PC-9 (cell line): ENCODE measurements around the gene OSBPL6. TPM values are rescaled to one million over a fixed set of nuclear protein-coding genes. Genes with fewer than 3 reads are reported as not detected.

Experiments
- Bru-seq: library from RNA; stranded (reverse); fragments of 400-500 nt; gene quantifications from one replicate; lab custom pipeline; 2021; lab: Mats Ljungman, UMichigan
- BruChase-seq, 2 experiments: library from RNA; stranded (reverse); fragments of 400-500 nt; gene quantifications; one replicate each; lab custom pipeline; 2021; lab: Mats Ljungman, UMichigan
- BruUV-seq: library from RNA; stranded (reverse); fragments of 400-500 nt; replicated peaks from 2 replicates; lab custom pipeline; 2021; lab: Mats Ljungman, UMichigan
- CTCF ChIA-PET: fragments of 300-600 bp; sonication (Branson Sonifier 250); formaldehyde crosslinking; loops from one replicate; lab custom pipeline; 2022; ENCODE audit warnings: antibody characterized with exemption; lab: Charles Lee
- POLR2A ChIA-PET: fragments of 300-600 bp; sonication (Branson Sonifier 250); formaldehyde crosslinking; loops from one replicate; lab custom pipeline; 2022; ENCODE audit warnings: antibody characterized with exemption; ENCODE audit not compliant: unreplicated experiment; lab: Charles Lee
- DNase-seq, 2 experiments: peaks; one replicate each; pipeline versions ENCODE4 v3.0.0 to v3.0.0-alpha.2; 2015 to 2022; ENCODE audit warnings: mixed read lengths in 1 of 2
- H2AFZ ChIP-seq: fragments of 200-600 bp; sonication (generic); 2 replicates; pipeline ENCODE4 v1.8.1; 2017; ENCODE audit warnings: antibody characterized with exemption
- H3F3A ChIP-seq: fragments of 200-600 bp; sonication (generic); 2 replicates; pipeline ENCODE4 v1.8.1; 2017; ENCODE audit warnings: antibody characterized with exemption, mild to moderate bottlenecking, low read depth; ENCODE audit not compliant: insufficient read depth
- H3K27ac ChIP-seq: fragments of 200-600 bp; sonication (generic); 2 replicates; pipeline ENCODE4 v1.6.1; 2016; ENCODE audit warnings: mixed run types
- H3K27me3 ChIP-seq: fragments of 200-600 bp; sonication (generic); 2 replicates; pipeline ENCODE4 v1.6.1; 2016; ENCODE audit warnings: low read depth, mixed run types; ENCODE audit not compliant: insufficient read depth
- H3K36me3 ChIP-seq: fragments of 200-600 bp; sonication (generic); 2 replicates; pipeline ENCODE4 v1.6.1; 2016; ENCODE audit warnings: low read depth, mixed run types
- H3K4me1 ChIP-seq: fragments of 200-600 bp; sonication (generic); replicated peaks from 2 replicates; pipeline ENCODE4 v1.6.1; 2016; ENCODE audit warnings: mixed run types; ENCODE audit not compliant: insufficient read depth
- H3K4me2 ChIP-seq: fragments of 200-600 bp; sonication (generic); 2 replicates; pipeline ENCODE4 v1.6.1; 2017; ENCODE audit warnings: mixed run types
- H3K4me3 ChIP-seq: fragments of 200-600 bp; sonication (generic); 2 replicates; pipeline ENCODE4 v1.6.1; 2016; ENCODE audit warnings: mixed run types
- H3K79me2 ChIP-seq: fragments of 200-600 bp; sonication (generic); 2 replicates; pipeline ENCODE4 v1.6.1; 2017; ENCODE audit warnings: low read depth, mixed run types
- H3K9me2 ChIP-seq: fragments of 200-600 bp; sonication (generic); 2 replicates; pipeline ENCODE4 v1.8.1; 2017; ENCODE audit warnings: mild to moderate bottlenecking; ENCODE audit not compliant: insufficient read depth
- H3K9me3 ChIP-seq: fragments of 200-600 bp; sonication (generic); 2 replicates; pipeline ENCODE4 v1.8.1; 2016; ENCODE audit warnings: low read depth; ENCODE audit not compliant: insufficient read depth
- H4K20me1 ChIP-seq: fragments of 200-600 bp; sonication (generic); 2 replicates; pipeline ENCODE4 v1.8.1; 2017; ENCODE audit not compliant: insufficient read depth
- EZH2 ChIP-seq: fragments of 200-600 bp; sonication (generic); IDR thresholded peaks from 2 replicates; pipeline ENCODE4 v1.8.0; 2017; ENCODE audit warnings: antibody characterized with exemption, low read depth
- intact Hi-C: fragments of 100-400 bp; cut with micrococcal nuclease; formaldehyde crosslinking; loops from one replicate; pipeline ENCODE4 v1.10.0; 2022; ENCODE audit not compliant: unreplicated experiment
- long read RNA-seq: library from polyadenylated mRNA; stranded (forward); transcript quantifications from one replicate; pipeline ENCODE4 v2.0.0, GENCODE V29; 2022
- total RNA-seq: library from RNA; stranded (reverse); gene quantifications from 2 replicates; pipeline ENCODE4 v1.2.3, GENCODE V29; 2021
- TF ChIP-seq, protein P1 (sequence below): fragments of 200-600 bp; sonication (generic); conservative IDR thresholded peaks from 2 replicates; pipeline ENCODE4 v1.6.1; 2017; ENCODE audit warnings: mixed run types, antibody characterized with exemption, mild to moderate bottlenecking, moderate library complexity

The OSBPL6 gene
- total RNA-seq = 2.6 and 3.5 TPM in 2 replicates
- percentile 46 among the genes with signal in this experiment for Bru-seq, nascent RNA
- BruChase-seq, experiment 1, labeled RNA remaining after a 2-hour chase = percentile 41 among the genes with signal in this experiment
- BruChase-seq, experiment 2, labeled RNA remaining after a 6-hour chase = percentile 34 among the genes with signal in this experiment
- long read RNA-seq, partial matches to known transcripts = 1 of 12 reads
- long read RNA-seq, other reads (novel, unspliced or antisense) = 9 of 12 reads

DNA sequence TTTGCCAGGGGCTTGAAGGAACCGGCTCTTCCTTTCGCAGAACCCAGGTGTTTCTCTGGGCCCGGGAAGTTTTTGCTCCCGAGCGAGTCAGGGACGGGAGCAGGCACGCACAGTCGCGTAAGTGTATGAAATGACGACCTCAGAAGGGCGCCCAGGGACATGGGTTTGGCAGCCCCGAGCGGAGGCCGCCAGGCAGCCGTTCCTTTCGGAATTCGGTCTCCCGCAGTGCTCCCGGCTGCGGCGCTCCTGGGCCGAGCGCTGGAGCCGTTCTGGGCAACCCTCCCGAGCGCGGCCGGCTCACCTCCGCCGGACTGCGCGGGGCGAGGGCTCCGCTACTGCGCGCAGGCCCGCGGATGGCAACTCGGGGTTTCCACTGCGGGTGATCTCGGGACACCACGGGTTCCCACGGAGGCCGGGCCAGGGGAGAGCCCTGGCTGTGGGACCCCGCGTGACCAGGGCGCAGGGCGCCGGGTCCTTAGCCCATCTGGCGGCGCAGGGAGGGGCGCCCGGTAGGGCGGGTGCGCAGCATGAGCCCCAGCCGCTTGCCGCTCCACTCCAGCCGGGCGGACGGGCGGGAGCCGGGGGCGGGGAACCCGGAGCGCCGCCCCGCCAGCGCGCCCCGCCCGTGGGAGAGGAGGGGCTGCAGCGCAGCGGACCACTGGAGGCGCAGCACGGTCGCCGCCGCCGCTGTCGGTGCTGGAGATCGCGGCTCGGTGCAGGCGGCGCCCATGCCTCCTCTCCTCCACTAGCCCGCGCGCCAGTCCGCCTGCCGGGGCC, at the start of gene OSBPL6:
Gene OSBPL6 (plus strand): TSS at position 690 of the 777 bp plus-strand sequence. CDS start 111,673 bp downstream, outside the sequence.
- Histone ChIP-seq H3K79me2 (no peaks in the 10 kb centered on the region), H3K4me1 (peaks cover 16% of the 10 kb centered on the region), H3K9me2 (no peaks in the 10 kb centered on the region), H3K27me3 (peaks cover 24% of the 10 kb centered on the region; the same call in 1 of the 2 replicates), H4K20me1 (no peaks in the 10 kb centered on the region), H3K4me3 (peak within 1 kb of the TSS; percentile 93), H2AFZ (peak within 1 kb of the TSS; percentile 94), H3F3A (peaks cover 10% of the 10 kb centered on the region; the same call in 1 of the 2 replicates), H3K27ac (no peak within 1 kb of the TSS), H3K9me3 (no peaks in the 10 kb centered on the region), H3K4me2 (peak within 1 kb of the TSS; percentile 88), H3K36me3 (no peaks in the 10 kb centered on the region)
- TF ChIP-seq, protein P1, sequence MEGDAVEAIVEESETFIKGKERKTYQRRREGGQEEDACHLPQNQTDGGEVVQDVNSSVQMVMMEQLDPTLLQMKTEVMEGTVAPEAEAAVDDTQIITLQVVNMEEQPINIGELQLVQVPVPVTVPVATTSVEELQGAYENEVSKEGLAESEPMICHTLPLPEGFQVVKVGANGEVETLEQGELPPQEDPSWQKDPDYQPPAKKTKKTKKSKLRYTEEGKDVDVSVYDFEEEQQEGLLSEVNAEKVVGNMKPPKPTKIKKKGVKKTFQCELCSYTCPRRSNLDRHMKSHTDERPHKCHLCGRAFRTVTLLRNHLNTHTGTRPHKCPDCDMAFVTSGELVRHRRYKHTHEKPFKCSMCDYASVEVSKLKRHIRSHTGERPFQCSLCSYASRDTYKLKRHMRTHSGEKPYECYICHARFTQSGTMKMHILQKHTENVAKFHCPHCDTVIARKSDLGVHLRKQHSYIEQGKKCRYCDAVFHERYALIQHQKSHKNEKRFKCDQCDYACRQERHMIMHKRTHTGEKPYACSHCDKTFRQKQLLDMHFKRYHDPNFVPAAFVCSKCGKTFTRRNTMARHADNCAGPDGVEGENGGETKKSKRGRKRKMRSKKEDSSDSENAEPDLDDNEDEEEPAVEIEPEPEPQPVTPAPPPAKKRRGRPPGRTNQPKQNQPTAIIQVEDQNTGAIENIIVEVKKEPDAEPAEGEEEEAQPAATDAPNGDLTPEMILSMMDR = no peak; the same call in 1 of the 2 replicates
- no peak for TF ChIP-seq EZH2
- intact Hi-C loops = loop anchor here (1.0 to 10.0 kb wide), 5 partner anchors 61 to 209 kb away; partner anchors contain the start of genes PDE11A and RBM45
- POLR2A ChIA-PET = no interaction called here
- CTCF ChIA-PET = no interaction called here
- BruUV-seq = no TSS peak
- peak; percentile 63 to 93 for DNase-seq

DNA sequence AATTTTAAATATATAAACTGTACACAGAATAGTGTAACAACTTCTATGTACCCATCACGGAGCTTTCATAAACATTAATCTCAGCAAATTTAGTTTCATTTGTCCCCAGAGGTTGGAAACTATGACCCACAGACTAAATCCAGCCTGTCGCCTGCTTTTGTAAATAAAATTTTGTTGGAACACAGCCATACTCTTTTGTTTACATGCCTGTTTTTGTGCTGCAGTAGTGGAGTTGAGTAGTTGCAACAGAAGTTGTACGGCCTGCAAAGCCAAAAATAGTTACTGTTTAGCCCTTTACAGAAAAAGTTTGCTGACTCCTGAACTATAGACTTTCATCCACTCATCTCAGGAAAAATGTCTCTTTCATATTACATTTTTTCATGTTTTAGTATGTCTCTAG, 42.3 kb upstream of the OSBPL6 start:
- no peak overlapping the region for H3K4me2 ChIP-seq
- ChIA-PET CTCF (no interaction called here), POLR2A (no interaction called here)
- no peak for TF ChIP-seq EZH2
- TF ChIP-seq, protein P1 = no peak
- H3F3A ChIP-seq = no peaks in the 10 kb centered on the region
- H4K20me1 ChIP-seq = no peaks in the 10 kb centered on the region
- H3K36me3 ChIP-seq = no peaks in the 10 kb centered on the region
- no peaks in the 10 kb centered on the region for H3K4me1 ChIP-seq
- no peaks in the 10 kb centered on the region for H3K27me3 ChIP-seq
- no peaks in the 10 kb centered on the region for H3K9me2 ChIP-seq
- no peak overlapping the region for H3K27ac ChIP-seq
- 0 out of 2 replicates have a peak overlapping the region, but pooled peaks have one; percentile 19 for H2AFZ ChIP-seq
- no peaks in the 10 kb centered on the region for H3K9me3 ChIP-seq
- no TSS peak for BruUV-seq
- DNase-seq = no peak
- H3K4me3 ChIP-seq = no peak overlapping the region
- no peaks in the 10 kb centered on the region for H3K79me2 ChIP-seq
- intact Hi-C loops = loop anchor here (2.0 kb wide), 1 partner anchor 33 kb away; no protein-coding TSS in a partner anchor

DNA sequence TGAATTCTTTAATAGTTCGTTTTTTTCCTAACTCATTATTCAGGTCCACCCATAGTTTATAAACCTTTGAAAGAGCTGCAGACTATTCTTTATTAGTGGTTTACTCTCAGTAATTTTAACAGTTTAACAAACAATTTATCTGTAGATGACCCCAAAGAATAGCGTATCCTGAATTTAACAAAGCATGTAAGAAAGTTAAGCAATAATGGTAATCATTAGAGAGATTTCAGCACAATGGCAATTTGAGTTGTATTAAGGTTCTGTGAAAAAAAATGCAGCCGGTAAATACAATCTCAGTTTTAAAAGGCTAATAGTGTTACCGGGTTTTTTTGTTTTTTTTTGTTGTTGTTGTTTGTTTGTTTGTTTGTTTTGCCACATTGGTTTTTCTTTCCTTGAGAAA, 41.8 kb upstream of the OSBPL6 start:
- Histone ChIP-seq H3K36me3 (no peaks in the 10 kb centered on the region), H3K27ac (no peak overlapping the region), H3K4me2 (no peak overlapping the region), H3K79me2 (no peaks in the 10 kb centered on the region), H3K9me2 (no peaks in the 10 kb centered on the region), H4K20me1 (no peaks in the 10 kb centered on the region), H3F3A (no peaks in the 10 kb centered on the region), H3K27me3 (no peaks in the 10 kb centered on the region), H3K4me1 (no peaks in the 10 kb centered on the region), H2AFZ (0 out of 2 replicates have a peak overlapping the region, but pooled peaks have one; percentile 19), H3K9me3 (no peaks in the 10 kb centered on the region), H3K4me3 (no peak overlapping the region)
- CTCF ChIA-PET = no interaction called here
- TF ChIP-seq, protein P1 = no peak
- POLR2A ChIA-PET = no interaction called here
- no peak for DNase-seq
- no TSS peak for BruUV-seq
- intact Hi-C loops = loop anchor here (2.0 kb wide), 1 partner anchor 32 kb away; no protein-coding TSS in a partner anchor
